Measurements from ENCODE around the gene PRRT3.
"Not testable (repeated sequence)": the region's sequence is repeated elsewhere in the genome, so short reads cannot be mapped to it uniquely, and the experiment has no call there.

The PRRT3 gene

GRCh38 chr3:9947025-9947995 lies 4.9 kb downstream of the PRRT3 start:
- DNase-seq (ENCODE audit: low read depth), result no peak

GRCh38 chr3:9946112-9947024 lies 5.8 kb downstream of the PRRT3 start:
- peak; percentile 74 for DNase-seq (ENCODE audit: low read depth)

- no peak for DNase-seq (ENCODE audit: low read depth)
These were observed 6.8 kb downstream of the PRRT3 start for GRCh38 chr3:9945358-9945757.

GRCh38 chr3:9944271-9944670 lies 7.9 kb downstream of the PRRT3 start:
- no peak for DNase-seq (ENCODE audit: low read depth)

GRCh38 chr3:9942934-9943690 lies 9.1 kb downstream of the PRRT3 start:
- DNase-seq (ENCODE audit: low read depth), result no peak

GRCh38 chr3:9942164-9942563 lies 10.0 kb downstream of the PRRT3 start:
- DNase-seq (ENCODE audit: low read depth), result no peak

GRCh38 chr3:9940746-9941145 lies 11.5 kb downstream of the PRRT3 start:
- no peak for DNase-seq (ENCODE audit: low read depth)

- not testable (repeated sequence) for DNase-seq (ENCODE audit: low read depth)
These were observed 12.3 kb downstream of the PRRT3 start for GRCh38 chr3:9939906-9940305.

GRCh38 chr3:9938966-9939365 lies 13.2 kb downstream of the PRRT3 start:
- DNase-seq (ENCODE audit: low read depth), result no peak

- no peak for DNase-seq (ENCODE audit: low read depth)
These were observed 14.5 kb downstream of the PRRT3 start for GRCh38 chr3:9937486-9938238.

- no peak for DNase-seq (ENCODE audit: low read depth)
These were observed 16.2 kb downstream of the PRRT3 start for GRCh38 chr3:9935966-9936510.

GRCh38 chr3:9934993-9935392 lies 17.2 kb downstream of the PRRT3 start:
- DNase-seq (ENCODE audit: low read depth), result no peak

- DNase-seq (ENCODE audit: low read depth), result peak; percentile 22
These were observed 18.0 kb downstream of the PRRT3 start for GRCh38 chr3:9934235-9934621.

GRCh38 chr3:9933561-9934234 lies 18.5 kb downstream of the PRRT3 start, which contains the start of gene CRELD1:
TSS of gene CRELD1 (plus strand) at chr3:9933834. CDS start at chr3:9934439, 605 bp downstream.
- peak; percentile 93 for DNase-seq (ENCODE audit: low read depth)

GRCh38 chr3:9932843-9933560 lies 19.2 kb downstream of the PRRT3 start:
- DNase-seq (ENCODE audit: low read depth), result peak; percentile 86

GRCh38 chr3:9932535-9932842 lies 19.7 kb downstream of the PRRT3 start:
- DNase-seq (ENCODE audit: low read depth), result no peak

- DNase-seq (ENCODE audit: low read depth), result no peak
These were observed 21.3 kb downstream of the PRRT3 start for GRCh38 chr3:9930804-9931418.

- DNase-seq (ENCODE audit: low read depth), result no peak
These were observed 24.1 kb downstream of the PRRT3 start for GRCh38 chr3:9928158-9928557.
